HG02840 (cell line): ENCODE results near the gene TFPT.

Experiments
- ATAC-seq: cut with Tn5 transposase; IDR thresholded peaks from one replicate; pipeline ENCODE4 v1.9.1; 2021; ENCODE audit warnings: mild to moderate bottlenecking, moderate library complexity, moderate number of reproducible peaks; ENCODE audit not compliant: unreplicated experiment, low FRiP score

TFPT gene, protein sequence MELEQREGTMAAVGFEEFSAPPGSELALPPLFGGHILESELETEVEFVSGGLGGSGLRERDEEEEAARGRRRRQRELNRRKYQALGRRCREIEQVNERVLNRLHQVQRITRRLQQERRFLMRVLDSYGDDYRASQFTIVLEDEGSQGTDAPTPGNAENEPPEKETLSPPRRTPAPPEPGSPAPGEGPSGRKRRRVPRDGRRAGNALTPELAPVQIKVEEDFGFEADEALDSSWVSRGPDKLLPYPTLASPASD

GRCh38 chr19:54115109-54116063, at the start of gene TFPT, which contains the start of gene PRPF31:
Gene TFPT, minus strand, starts transcription at chr19:54115657. Its CDS starts 388 bp downstream, at chr19:54115269.
Gene PRPF31, plus strand, starts transcription at chr19:54115754. Its CDS starts 2,525 bp downstream, at chr19:54118279.
- ATAC-seq: peak; percentile 82

DNA sequence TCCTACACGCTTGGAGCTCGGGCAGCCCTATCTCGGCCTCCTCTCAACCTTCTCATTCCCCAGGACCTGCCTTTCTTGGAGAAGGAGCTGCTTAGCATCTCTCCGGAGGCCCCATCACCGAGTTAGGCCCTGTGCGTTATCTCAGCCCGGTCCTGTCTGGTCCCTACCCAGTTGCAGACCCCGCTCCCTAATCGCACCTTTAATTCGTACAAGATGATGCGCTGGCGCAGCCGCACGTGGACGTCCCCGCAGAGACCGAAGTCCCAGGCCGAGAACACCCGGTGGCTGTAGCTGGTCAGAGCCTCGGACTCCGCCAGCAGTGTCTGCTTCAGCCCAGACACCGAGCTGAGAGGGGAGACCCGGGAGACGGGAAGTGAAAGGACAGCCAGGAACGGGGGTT, 49.8 kb upstream of the TFPT start:
- no peak for ATAC-seq

- no peak for ATAC-seq
Measured at GRCh38 chr19:54164369-54165068, 49.1 kb upstream of the TFPT start.

GRCh38 chr19:54162884-54163283, 47.4 kb upstream of the TFPT start:
- ATAC-seq: no peak

DNA sequence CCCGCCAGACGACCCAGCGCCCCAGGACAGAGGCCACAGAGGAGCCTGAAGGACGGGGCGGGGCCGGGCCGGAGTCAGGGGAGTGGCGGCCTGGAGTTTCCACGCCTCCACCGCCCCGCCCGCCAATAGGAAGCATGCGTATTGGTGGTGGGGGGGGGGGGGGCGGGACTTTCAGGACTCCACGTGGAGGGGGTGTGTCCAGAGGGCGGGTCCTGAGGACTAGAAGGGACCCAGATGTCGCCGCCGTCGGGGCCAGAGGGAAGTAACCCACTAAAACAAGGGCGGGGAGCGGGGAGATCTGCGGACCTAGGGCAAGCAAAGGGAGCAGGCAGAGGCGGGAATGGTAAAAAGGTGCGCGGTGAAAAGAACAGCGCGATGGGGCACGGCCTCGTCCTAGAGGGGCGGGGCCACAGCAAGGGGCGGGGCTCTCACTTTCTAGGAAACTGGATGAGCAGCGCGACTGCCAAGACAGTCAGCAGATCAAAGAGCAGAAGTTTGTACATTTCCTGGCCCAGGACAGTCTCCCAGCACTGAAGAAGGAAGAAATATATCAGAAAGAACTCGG, 46.9 kb upstream of the TFPT start:
- no peak for ATAC-seq

GRCh38 chr19:54160854-54161253, 45.4 kb upstream of the TFPT start:
- ATAC-seq: no peak

DNA sequence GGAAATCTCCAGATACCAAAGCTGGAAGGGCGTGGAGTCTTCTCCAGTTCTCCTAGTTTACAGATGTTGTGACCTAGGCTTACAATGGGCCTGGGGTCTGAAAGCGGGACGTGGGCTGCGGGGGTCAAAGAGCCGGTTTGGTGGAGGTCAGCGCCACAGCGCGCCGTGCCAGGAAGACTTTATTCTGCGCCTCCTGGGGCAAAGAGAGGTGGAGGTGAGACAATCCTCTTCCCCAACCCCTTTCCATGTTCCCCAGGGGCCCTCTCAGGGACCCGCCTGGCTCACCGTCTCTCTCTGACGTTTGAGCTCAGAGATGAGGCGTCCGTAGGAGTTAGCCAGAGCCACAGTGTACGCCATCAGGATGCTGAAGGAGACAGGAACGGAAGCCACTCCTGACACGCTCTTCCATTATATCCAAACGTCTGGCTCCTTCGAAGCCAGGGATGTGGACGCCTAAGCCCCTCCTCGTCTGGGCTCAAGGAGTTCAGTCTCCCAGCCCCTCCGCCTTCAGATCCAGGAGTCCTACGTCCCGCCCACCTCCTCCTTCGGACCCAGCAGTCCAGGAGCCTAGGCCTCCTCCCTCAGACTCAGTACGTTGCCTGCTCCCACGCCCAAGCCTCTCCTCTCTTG, 44.8 kb upstream of the TFPT start:
- ATAC-seq: no peak

GRCh38 chr19:54159352-54160181, 44.1 kb upstream of the TFPT start, which contains the start of gene LENG1:
Gene LENG1, minus strand, starts transcription at chr19:54159721. Its CDS starts 26 bp downstream, at chr19:54159695.
- peak; percentile 94 for ATAC-seq

- ATAC-seq: no peak
Measured at GRCh38 chr19:54158812-54159351, 43.4 kb upstream of the TFPT start.

DNA sequence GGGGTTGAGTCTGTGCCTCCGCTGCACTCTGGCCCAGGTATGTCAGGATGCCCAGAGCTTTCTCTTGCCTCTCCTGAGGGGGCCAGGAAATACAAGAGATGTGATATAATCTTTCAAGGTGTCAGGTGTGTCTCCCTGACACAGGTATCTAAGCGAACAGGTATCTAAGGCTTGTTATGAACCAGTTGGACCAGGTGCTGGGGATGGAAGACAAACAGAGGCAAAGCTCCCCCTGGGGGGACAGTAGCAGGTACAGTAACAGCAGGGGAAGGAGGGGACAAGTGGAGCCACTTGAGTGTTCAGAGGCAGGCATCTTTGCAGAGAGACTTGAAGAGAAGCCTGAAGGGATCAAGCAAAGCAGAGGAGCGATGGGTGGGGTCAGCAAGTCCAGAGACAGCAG, 41.5 kb upstream of the TFPT start:
- ATAC-seq: no peak

GRCh38 chr19:54156490-54156889, 41.0 kb upstream of the TFPT start:
- ATAC-seq: no peak

DNA sequence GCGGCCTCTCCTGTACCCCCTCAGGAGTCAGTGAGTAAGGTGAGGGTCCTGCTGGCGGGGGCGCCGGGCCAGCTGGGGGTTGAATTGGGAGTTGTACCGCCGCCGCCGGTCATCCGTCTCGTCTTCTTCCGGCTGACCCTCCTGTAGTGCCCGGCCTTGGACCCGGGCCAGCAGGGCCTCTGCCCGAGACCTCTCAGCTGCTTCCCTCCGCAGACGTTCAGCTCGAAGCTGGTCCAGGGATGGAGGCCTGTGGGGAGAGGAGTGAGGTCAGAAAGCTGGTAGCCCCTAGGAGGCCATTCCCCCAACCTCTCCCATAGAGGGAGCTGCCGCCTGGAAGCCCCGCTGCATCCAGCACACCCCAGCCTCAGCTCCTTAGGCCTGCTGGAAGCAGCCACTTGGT, 40.2 kb upstream of the TFPT start:
- no peak for ATAC-seq

GRCh38 chr19:54154603-54155345, 39.3 kb upstream of the TFPT start:
- no peak for ATAC-seq

GRCh38 chr19:54153731-54154326, 38.4 kb upstream of the TFPT start:
- ATAC-seq: no peak

DNA sequence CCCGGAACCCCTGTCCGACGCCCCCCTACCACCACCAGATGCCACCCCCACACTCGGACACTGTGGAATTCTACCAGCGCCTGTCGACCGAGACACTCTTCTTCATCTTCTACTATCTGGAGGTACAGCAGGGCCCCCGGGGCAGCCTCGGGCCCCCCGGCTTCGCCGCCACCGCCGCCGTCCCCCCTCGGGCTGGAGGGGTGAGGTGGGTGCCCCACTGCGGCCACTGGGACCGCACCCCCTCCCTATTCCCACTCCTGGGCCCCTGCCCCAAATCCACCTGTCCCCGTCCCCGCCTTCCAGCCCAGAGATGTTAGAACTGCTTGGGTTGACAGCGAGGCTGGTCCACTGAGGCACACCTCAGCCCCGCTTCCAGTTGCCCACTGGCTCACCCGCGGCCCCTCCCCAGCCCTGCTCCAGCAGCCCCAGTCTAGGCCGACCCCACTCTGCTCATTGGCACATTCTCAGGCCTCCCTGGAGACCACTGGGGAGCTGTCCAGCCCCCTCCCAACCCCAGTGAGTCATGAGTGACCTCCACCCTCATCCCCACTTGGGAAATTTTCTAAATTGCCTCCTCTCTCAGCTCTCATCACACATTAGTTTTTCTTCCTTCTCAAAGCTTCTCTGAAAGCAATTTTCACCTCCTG, 37.5 kb upstream of the TFPT start:
- no peak for ATAC-seq

GRCh38 chr19:54152267-54152666, 36.8 kb upstream of the TFPT start:
- no peak for ATAC-seq

DNA sequence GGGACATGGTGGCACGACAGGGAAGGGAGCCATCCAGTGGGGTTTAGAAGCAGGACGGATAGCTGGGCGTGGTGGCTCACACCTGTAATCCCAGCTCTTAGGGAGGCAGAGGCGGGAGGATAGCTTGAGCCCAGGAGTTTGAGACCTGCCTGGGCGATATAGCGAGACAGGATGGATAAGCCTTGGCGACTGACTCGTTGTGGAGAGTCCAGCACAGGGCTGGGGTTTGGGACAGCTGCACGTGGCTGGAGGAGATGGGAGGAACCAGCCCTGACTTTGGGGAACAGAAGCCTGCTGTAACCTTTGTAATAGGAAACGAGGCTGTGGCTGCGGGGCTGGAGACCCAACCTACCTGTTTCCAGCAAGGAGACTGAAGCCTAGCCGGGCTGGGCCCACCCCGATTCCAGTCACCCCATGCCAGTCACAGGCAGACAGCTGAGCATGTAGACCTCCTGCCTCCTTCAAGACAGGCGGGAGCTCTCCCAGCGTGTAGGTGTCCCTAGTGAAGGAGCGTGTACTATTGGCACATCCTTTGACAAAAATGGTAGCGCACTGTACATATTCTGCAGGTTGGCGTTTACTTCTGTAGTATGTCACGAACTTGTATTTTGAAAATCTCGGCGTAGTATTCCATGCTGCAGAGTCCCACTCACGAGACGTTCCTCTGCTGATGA, 36.0 kb upstream of the TFPT start:
- no peak for ATAC-seq
